RPMI7951 (cell line): ENCODE results near the gene CFB. TPM values are rescaled to one million over a fixed set of nuclear protein-coding genes. Genes with fewer than 3 reads are reported as not detected.

Source experiments
- DNase-seq: peaks from one replicate; pipeline ENCODE4 v3.0.0-alpha.2; 2012; ENCODE audit warnings: low read depth
- total RNA-seq: library from RNA; depleted of rRNA; stranded (reverse); fragments of >200 nt; shearing (Covaris generic); gene quantifications from 2 replicates; pipeline ENCODE4 v1.2.3, GENCODE V29; 2014

CFB gene
- total RNA-seq, 1 experiment from 2014 or later = 0.72 TPM

- no peak for DNase-seq
Observed at GRCh38 chr6:31948306-31948705, 2.4 kb downstream of the CFB start.

- DNase-seq = peak; percentile 86
Observed at GRCh38 chr6:31948753-31949413, 3.0 kb downstream of the CFB start.

GRCh38 chr6:31949926-31950548 lies 4.1 kb downstream of the CFB start:
- DNase-seq = no peak

GRCh38 chr6:31952140-31952805 lies 6.4 kb downstream of the CFB start:
- DNase-seq = peak; percentile 65

GRCh38 chr6:31952890-31953289 lies 7.0 kb downstream of the CFB start:
- no peak for DNase-seq

GRCh38 chr6:31954511-31954910 lies 8.6 kb downstream of the CFB start:
- DNase-seq = no peak

- DNase-seq = no peak
Observed at GRCh38 chr6:31956796-31957195, 10.9 kb downstream of the CFB start.

GRCh38 chr6:31958412-31958740 lies 12.5 kb downstream of the CFB start:
- DNase-seq = no peak

- DNase-seq = peak; percentile 98
Observed at GRCh38 chr6:31958741-31959739, 13.1 kb downstream of the CFB start, which contains the start of the genes NELFE and SKIC2. Gene NELFE (minus strand): TSS chr6:31958971. CDS start chr6:31958446, 525 bp downstream. Gene SKIC2 (plus strand): TSS chr6:31959175. CDS start chr6:31959193, 18 bp downstream.

GRCh38 chr6:31961616-31962015 lies 15.7 kb downstream of the CFB start:
- DNase-seq = no peak

- DNase-seq = no peak
Observed at GRCh38 chr6:31963921-31964320, 18.0 kb downstream of the CFB start.

- DNase-seq = no peak
Observed at GRCh38 chr6:31965700-31966099, 19.8 kb downstream of the CFB start.

GRCh38 chr6:31966506-31966905 lies 20.6 kb downstream of the CFB start:
- no peak for DNase-seq

- DNase-seq = no peak
Observed at GRCh38 chr6:31966997-31967925, 21.4 kb downstream of the CFB start.

GRCh38 chr6:31967926-31968320 lies 22.0 kb downstream of the CFB start:
- no peak for DNase-seq

GRCh38 chr6:31968326-31968725 lies 22.4 kb downstream of the CFB start:
- DNase-seq = no peak

- DNase-seq = no peak
Observed at GRCh38 chr6:31968791-31969711, 23.2 kb downstream of the CFB start.

- DNase-seq = no peak
Observed at GRCh38 chr6:31969712-31970603, 24.1 kb downstream of the CFB start.
